Loucy (cell line): Measurements from ENCODE around the gene CDH8.

Experiments
- H2AFZ ChIP-seq: fragments of 200-600 bp; sonication (generic); 2 replicates; pipeline ENCODE4 v1.6.0; 2016; ENCODE audit warnings: antibody characterized with exemption, mild to moderate bottlenecking, low read length, moderate library complexity
- H3F3A ChIP-seq: fragments of 200-600 bp; 2 replicates; pipeline ENCODE4 v1.6.0; 2016; ENCODE audit warnings: antibody characterized with exemption, low read depth, mild to moderate bottlenecking
- H3K27me3 ChIP-seq: fragments of 200-600 bp; sonication (generic); 2 replicates; pipeline ENCODE4 v1.6.1; 2014; ENCODE audit warnings: low read length, mild to moderate bottlenecking; ENCODE audit not compliant: insufficient read depth, poor library complexity, severe bottlenecking
- H3K36me3 ChIP-seq: fragments of 200-600 bp; sonication (generic); 2 replicates; pipeline ENCODE4 v1.6.1; 2016; ENCODE audit warnings: low read length; ENCODE audit not compliant: insufficient read depth
- H3K4me1 ChIP-seq: fragments of 200-600 bp; sonication (generic); 2 replicates; pipeline ENCODE4 v1.5.1; 2014; ENCODE audit warnings: low read length, mild to moderate bottlenecking; ENCODE audit not compliant: insufficient read depth, poor library complexity, severe bottlenecking
- H3K4me2 ChIP-seq: fragments of 200-600 bp; sonication (generic); 2 replicates; pipeline ENCODE4 v1.6.0; 2014; ENCODE audit warnings: antibody characterized with exemption, low read length, low read depth, mild to moderate bottlenecking; ENCODE audit not compliant: poor library complexity, severe bottlenecking
- H3K4me3 ChIP-seq: fragments of 200-600 bp; sonication (generic); 2 replicates; pipeline ENCODE4 v1.5.1; 2014; ENCODE audit warnings: low read length, mild to moderate bottlenecking, mixed read lengths; ENCODE audit not compliant: poor library complexity, severe bottlenecking
- H3K79me2 ChIP-seq: fragments of 200-600 bp; sonication (generic); 2 replicates; pipeline ENCODE4 v1.6.1; 2014; ENCODE audit warnings: low read length; ENCODE audit not compliant: insufficient read depth
- H3K9ac ChIP-seq: fragments of 200-600 bp; sonication (generic); 2 replicates; pipeline ENCODE4 v1.6.0; 2014; ENCODE audit warnings: mild to moderate bottlenecking, low read depth, low read length, moderate library complexity; ENCODE audit not compliant: poor library complexity, severe bottlenecking
- H3K9me2 ChIP-seq: fragments of 200-600 bp; sonication (generic); replicated peaks from 2 replicates; pipeline ENCODE4 v1.6.1; 2016; ENCODE audit warnings: low read depth, low read length, mixed read lengths
- H3K9me3 ChIP-seq: fragments of 200-600 bp; sonication (generic); 2 replicates; pipeline ENCODE4 v1.6.1; 2014; ENCODE audit warnings: mild to moderate bottlenecking, antibody characterized with exemption, low read length, low read depth; ENCODE audit not compliant: insufficient read depth
- H4K20me1 ChIP-seq: fragments of 200-600 bp; sonication (generic); 2 replicates; pipeline ENCODE4 v1.6.0; 2014; ENCODE audit warnings: antibody characterized with exemption, low read length, mild to moderate bottlenecking; ENCODE audit not compliant: insufficient read depth, poor library complexity, severe bottlenecking
- CTCF ChIP-seq: fragments of 200-600 bp; sonication (generic); conservative IDR thresholded peaks from 2 replicates; pipeline ENCODE4 v1.5.1; 2014; ENCODE audit warnings: mild to moderate bottlenecking, antibody characterized with exemption, low read length
- EZH2phosphoT487 ChIP-seq: fragments of 200-600 bp; IDR thresholded peaks from 2 replicates; pipeline ENCODE4 v1.6.1; 2018; ENCODE audit warnings: antibody characterized with exemption, mild to moderate bottlenecking, moderate library complexity, borderline replicate concordance

CDH8 gene

DNA sequence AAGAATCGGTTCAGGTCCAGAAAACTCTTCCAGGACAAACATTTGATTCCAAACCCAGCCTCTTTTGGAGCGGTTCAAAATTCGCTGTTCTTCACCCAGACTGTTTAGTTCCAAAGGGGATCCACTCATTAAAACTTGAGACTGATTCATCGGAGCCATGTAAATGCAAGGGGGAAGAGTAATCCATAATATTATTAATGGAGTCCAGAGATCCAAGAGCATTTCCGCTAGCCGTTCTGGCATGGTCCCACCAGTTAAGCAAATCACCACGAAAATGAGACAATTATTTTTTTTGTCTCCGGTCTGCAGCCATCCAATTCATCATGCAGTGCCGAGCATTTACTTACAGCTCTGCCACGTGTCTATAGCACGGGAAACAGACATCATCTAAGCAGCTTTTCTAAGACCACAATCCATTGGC is 15.1 kb downstream of the CDH8 start:
- no peaks in the 10 kb centered on the region for H3K27me3 ChIP-seq
- no peak overlapping the region for H3K4me3 ChIP-seq
- H3K36me3 ChIP-seq, result no peaks in the 10 kb centered on the region
- no peaks in the 10 kb centered on the region for H3K4me1 ChIP-seq
- 0 out of 2 replicates have a peak, but pooled peaks cover 4% of the 10 kb centered on the region for H3K9me2 ChIP-seq
- no peaks in the 10 kb centered on the region for H3F3A ChIP-seq
- H3K9me3 ChIP-seq, result no peaks in the 10 kb centered on the region
- no peak overlapping the region for H2AFZ ChIP-seq
- H3K9ac ChIP-seq, result no peak overlapping the region
- no peaks in the 10 kb centered on the region for H4K20me1 ChIP-seq
- no peak for TF ChIP-seq EZH2phosphoT487
- no peak for TF ChIP-seq CTCF
- no peaks in the 10 kb centered on the region for H3K79me2 ChIP-seq
- no peak overlapping the region for H3K4me2 ChIP-seq

GRCh38 chr16:62020681-62021080 is 15.6 kb downstream of the CDH8 start:
- H3K36me3 ChIP-seq, result no peaks in the 10 kb centered on the region
- H3K4me2 ChIP-seq, result no peak overlapping the region
- no peaks in the 10 kb centered on the region for H4K20me1 ChIP-seq
- no peak overlapping the region for H3K4me3 ChIP-seq
- H3K27me3 ChIP-seq, result no peaks in the 10 kb centered on the region
- no peaks in the 10 kb centered on the region for H3K79me2 ChIP-seq
- no peaks in the 10 kb centered on the region for H3F3A ChIP-seq
- H3K9me3 ChIP-seq, result no peaks in the 10 kb centered on the region
- no peaks in the 10 kb centered on the region for H3K4me1 ChIP-seq
- H3K9me2 ChIP-seq, result 0 out of 2 replicates have a peak, but pooled peaks cover 4% of the 10 kb centered on the region
- no peak overlapping the region for H3K9ac ChIP-seq
- TF ChIP-seq CTCF (no peak), EZH2phosphoT487 (no peak)
- H2AFZ ChIP-seq, result no peak overlapping the region

DNA sequence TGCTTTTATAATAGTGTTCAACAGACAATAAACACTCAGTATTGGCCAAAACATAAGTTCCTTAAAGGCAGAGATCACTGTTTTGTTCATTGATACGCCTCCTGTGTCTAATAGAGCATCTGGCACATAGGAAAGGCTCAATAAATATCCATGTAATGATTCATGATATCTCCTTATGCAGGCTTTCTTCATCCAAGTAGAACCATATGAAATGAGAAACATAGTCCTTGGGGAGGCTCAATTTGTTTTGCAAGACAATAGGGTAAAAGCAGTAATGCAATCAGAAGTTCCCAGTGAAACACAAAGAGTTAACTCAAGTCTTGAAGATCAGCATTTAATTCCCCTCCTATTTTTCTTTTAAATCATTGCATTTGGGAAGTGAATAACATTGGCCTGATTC is 16.4 kb downstream of the CDH8 start:
- TF ChIP-seq EZH2phosphoT487 (no peak), CTCF (no peak)
- H3K27me3 ChIP-seq, result no peaks in the 10 kb centered on the region

More for the DNA sequence above, 16.4 kb downstream of the CDH8 start:
- Histone ChIP-seq H3K9me2 (0 out of 2 replicates have a peak, but pooled peaks cover 4% of the 10 kb centered on the region), H2AFZ (no peak overlapping the region), H3K79me2 (no peaks in the 10 kb centered on the region), H3K36me3 (no peaks in the 10 kb centered on the region), H4K20me1 (no peaks in the 10 kb centered on the region), H3F3A (no peaks in the 10 kb centered on the region), H3K4me3 (no peak overlapping the region), H3K4me2 (no peak overlapping the region), H3K4me1 (no peaks in the 10 kb centered on the region), H3K9ac (no peak overlapping the region), H3K9me3 (no peaks in the 10 kb centered on the region)
